ENCODE measurements around the gene EGR2.

DNA sequence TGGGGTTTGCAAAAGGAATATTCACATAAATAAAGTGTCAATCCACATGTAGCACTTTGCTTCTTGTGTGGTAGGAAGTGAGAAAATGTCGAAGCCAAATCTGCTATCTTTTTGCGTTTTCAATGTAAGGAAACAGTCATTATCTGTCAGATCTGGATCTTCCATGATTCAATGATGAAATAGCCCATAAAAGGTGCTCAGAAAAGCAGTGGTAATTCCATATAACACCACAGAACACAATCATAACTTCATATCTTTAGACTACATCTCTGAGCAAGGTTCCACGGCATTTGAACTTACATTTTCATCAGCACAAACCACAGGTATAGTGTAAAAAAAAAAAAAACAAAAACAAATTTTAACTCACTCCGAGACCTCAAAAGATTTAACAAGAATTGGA lies 39.9 kb upstream of the EGR2 start:
- TF ChIP-seq POLR2AphosphoS5 (IDR thresholded peaks at IDR 0.05; ENCODE audit: low read depth, low read length), result no peak
- TF ChIP-seq TAF1 (IDR thresholded peaks at IDR 0.05; ENCODE audit: low read depth, low read length), result no peak
- no peak for TF ChIP-seq SPI1 (IDR thresholded peaks at IDR 0.05; ENCODE audit: low read depth, low read length)

Data from GM12891 (cell line).